ENCODE data around the gene LRCH4.

LRCH4 gene

DNA sequence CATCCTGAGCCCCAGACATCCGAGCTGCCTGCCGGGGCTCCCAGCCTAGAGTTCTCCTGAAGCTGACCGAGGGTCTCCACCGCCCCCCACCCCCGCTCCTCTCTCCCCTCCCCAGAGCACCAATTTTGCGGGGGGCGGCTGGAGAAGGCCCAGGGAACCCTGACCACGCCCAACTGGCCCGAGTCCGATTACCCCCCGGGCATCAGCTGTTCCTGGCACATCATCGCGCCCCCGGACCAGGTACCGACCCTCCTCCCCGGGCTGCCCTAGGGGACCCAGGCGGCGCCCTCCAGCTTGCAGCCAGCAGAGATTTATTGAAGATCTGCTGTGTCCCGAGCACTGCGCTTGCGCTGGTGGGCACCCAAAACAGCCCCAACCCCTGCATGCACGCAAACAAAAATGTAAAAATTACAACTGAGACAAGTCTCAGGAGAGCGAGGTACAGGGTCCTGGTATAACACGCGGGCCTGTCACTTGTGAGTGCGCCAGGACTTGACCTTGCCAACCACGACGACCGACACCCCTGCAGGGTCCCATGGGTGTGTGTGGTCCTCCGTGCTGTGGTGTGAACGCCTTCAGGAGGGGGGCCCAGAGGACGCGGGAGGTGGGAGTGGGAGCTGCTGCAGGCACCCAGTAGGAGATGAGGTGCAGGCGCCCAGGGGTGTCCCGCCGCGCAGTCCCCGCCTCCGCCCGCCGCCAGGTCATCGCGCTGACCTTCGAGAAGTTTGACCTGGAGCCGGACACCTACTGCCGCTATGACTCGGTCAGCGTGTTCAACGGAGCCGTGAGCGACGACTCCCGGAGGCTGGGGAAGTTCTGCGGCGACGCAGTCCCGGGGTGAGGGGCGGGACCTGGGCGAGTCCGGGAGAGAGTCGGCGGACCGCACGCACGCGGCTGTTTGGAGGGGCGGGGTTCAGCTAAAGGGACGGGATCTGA, 19.3 kb upstream of the LRCH4 start:
- DNase-seq (ENCODE audit: low read depth) = no peak

DNA sequence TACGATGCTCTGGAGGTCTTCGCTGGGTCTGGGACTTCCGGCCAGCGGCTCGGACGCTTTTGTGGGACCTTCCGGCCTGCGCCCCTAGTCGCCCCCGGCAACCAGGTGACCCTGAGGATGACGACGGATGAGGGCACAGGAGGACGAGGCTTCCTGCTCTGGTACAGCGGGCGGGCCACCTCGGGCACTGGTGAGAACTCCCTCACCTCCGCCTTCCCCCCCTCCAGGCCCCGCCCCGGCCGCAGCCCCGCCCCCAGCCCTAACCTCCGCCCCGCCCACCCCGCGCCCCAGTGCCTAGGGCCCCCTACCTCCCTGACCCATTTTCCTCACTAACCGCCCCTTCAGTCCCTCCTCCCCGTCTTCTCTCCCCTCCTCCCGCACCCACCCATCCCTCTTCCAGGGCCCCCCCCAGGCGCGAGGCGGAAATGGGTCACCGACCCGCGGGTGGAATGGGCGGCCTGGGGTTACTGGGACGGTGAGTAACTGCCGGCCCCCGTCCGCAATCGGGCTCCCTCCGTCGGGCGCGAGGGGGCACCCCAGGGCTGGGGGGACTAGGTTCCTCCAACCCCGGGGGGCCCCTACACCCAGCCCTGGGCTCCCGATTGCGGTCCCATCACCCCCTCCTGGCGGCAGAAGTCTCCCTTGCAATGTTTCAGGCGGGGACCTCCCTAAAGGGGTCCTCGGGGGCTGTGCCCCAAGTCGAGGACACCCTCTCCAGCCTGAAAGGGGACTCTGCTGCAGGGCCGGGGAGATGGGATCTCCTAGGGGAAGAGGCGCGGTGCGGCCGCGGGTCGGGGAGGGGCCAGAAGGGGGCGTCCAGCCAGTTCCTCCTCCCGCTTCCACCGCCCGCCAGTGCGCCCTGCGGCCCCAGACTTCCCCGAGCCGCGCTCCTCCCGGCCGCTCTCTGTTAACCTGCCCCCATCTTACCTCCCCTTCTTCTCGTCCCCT, 18.4 kb upstream of the LRCH4 start:
- DNase-seq (ENCODE audit: low read depth) = peak; percentile 63

DNA sequence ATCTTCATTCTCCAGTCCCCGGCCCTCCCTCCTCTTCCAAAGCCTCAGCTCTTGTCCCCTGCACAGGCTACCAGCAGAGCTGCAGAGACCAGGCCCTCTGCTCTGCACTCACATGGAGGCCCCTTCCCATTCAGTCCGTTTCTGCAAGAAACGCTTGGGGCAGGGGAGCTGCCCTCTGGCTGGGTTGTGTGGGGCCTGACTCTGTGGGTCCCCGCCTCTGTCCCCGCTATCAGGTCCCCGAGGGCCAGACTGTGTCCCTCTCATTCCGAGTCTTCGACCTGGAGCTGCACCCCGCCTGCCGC, 17.7 kb upstream of the LRCH4 start:
- no peak for DNase-seq (ENCODE audit: low read depth)

DNA sequence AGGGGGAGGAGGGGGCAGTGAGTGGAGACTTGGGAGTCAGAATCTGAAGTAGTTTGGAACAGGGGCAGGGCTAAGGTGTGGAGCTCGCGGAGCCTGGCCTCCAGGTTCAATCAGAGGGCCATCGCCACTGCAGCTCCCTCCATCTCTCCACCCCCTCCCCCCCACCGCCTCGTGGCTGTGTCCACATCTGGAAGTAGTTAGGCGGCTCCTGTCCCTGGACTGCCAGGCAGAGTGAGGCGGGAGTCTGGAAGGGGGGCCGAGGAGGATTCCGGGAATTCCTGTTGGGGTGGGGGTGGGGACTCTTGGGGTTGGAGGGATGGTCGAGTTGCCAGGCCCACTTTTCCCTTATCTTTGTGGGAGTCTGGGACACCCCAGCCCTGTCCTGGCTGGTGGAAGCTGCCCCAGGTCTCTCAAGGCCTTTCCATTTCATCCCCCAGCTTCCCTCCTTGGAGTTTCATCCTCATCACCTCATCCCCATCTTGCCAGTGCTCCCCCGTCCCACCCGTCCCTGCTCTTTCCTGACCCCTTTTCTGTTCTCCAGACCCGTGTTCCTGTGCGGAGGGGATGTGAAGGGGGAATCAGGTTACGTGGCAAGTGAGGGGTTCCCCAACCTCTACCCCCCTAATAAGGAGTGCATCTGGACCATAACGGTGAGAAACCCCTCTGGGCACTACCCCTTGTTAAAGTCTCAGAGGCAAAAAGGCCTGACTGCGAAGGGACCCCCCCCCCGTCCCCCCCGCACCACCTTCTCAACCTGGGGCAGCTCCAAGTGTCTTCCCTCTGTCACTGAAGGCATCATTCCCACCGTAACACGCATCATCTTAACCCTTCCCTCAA, 17.2 kb upstream of the LRCH4 start:
- no peak for DNase-seq (ENCODE audit: low read depth)

DNA sequence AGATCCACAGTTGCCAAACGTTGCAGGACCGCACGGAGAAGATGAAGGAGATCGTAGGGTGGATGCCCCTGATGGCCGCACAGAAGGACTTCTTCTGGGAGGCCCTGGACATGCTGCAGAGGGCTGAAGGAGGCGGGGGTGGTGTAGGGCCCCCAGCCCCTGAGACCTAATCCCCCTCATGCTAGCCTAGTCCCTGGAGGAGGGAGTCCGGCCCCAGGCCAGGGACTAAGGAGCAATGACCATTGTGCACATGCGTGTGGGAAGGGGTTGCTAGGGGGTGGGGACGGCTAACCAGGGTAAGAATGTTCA, 14.8 kb upstream of the LRCH4 start:
- DNase-seq (ENCODE audit: low read depth) = no peak

DNA sequence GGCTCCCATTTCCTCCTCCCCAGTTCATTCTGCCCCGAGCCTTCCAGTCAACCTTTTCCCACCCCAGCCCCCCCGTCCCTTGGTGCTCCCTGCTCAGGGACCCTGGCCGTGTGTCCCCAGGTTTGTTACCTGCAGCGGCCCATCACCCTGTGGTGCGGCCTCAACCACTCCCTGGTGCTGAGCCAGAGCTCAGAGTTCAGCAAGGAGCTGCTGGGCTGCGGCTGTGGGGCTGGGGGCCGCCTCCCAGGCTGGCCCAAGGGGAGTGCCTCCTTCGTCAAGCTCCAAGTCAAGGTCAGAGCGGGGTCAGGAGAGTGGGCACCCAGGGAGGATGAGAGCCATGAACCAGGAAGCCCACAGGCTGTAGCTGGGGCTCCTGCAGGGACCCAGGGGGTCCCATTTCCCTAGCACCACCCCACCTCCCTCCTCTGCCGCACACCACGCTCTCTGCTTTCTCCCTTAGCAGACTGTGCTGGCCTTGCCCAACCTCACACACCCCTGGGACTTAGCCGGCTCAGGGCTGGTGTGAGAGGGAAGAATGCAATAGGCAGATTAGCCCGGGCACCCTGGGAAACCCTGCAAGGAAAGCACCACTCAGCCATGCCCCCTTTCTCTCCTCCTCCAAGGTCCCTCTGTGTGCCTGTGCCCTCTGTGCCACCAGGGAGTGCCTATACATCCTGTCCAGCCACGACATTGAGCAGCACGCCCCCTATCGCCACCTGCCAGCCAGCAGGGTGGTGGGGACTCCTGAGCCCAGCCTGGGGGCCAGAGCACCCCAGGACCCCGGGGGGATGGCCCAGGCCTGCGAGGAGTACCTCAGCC, 14.2 kb upstream of the LRCH4 start:
- no peak for DNase-seq (ENCODE audit: low read depth)

DNA sequence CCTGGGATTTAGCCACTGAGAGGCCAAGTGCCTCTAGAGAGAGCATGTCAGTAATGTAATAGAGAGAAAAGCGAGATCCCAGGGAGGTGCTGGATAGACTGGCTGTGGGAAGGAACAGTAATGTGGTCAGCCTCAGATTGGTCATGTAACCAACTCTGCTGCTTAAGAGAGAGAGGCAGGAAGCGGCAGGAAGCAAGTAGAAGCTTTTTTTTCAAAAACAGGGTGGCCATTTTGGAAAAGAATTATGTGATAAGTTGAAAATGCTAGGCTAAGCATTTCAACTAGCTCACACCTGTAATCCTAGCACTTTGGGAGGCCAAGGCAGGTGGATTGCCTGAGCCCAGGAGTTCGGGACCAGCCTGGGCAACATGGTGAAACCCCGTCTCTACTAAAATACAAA, 12.5 kb upstream of the LRCH4 start:
- DNase-seq (ENCODE audit: low read depth) = no peak

DNA sequence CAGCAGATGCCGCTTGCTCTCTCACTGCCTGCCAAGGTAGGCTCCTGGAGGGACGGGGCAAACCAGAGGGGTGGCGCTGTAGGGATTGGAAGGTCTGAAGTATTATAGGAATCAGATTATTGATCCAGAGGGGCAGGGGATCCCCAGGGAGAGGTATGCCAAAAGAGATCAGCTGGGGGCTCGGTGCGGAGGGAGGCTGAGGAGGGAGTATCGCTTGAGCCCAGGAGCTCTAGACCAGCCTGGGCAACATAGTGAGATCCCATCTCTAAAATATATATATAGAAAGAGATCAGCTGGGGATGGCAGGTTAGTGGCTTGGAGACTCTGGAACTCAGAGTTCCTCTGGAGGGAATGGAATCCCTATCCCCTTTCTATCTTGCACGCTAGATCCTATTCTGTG, 9.3 kb upstream of the LRCH4 start:
- DNase-seq (ENCODE audit: low read depth) = no peak

DNA sequence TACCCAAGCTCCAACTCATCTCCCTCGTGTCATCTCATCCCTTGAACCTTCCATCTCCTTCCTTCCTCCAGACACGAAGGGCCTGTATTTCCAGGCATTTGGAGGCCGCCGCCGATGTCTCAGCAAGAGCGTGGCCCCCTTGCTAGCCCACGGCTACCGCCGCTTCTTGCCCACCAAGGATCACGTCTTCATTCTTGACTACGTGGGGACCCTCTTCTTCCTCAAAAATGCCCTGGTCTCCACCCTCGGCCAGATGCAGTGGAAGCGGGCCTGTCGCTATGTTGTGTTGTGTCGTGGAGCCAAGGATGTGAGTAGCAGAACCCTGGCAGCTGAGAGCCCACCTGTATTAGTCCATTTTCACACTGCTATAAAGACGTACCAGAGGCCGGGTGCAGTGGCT, 5.7 kb upstream of the LRCH4 start:
- DNase-seq (ENCODE audit: low read depth) = no peak

DNA sequence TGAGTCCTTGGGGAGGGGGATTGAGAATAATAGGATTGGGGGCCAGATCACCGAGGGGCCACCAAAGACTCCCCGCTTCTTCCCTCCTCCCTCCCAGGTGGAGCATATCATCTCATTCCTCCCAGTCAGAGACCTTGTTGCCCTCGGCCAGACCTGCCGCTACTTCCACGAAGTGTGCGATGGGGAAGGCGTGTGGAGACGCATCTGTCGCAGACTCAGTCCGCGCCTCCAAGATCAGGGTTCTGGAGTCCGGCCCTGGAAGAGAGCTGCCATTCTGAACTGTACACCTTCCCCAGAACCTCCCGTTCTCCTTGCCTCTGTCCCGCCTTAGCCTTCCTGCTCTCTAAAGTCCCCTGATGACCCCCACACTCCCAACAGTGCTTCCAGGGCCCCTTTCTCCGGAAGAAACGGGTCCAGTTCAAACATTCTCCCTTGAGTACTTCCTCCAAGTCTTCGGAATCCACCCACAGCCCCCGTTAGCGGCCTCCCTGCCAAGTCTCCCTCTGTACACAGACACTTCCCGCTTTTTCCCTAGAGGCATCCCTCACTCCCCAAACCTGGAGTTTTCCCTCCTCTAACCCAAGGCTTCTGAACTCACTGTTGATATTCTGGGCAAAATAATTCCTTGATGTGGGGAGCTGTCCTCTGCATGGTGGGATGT, 4.3 kb upstream of the LRCH4 start:
- no peak for DNase-seq (ENCODE audit: low read depth)

DNA sequence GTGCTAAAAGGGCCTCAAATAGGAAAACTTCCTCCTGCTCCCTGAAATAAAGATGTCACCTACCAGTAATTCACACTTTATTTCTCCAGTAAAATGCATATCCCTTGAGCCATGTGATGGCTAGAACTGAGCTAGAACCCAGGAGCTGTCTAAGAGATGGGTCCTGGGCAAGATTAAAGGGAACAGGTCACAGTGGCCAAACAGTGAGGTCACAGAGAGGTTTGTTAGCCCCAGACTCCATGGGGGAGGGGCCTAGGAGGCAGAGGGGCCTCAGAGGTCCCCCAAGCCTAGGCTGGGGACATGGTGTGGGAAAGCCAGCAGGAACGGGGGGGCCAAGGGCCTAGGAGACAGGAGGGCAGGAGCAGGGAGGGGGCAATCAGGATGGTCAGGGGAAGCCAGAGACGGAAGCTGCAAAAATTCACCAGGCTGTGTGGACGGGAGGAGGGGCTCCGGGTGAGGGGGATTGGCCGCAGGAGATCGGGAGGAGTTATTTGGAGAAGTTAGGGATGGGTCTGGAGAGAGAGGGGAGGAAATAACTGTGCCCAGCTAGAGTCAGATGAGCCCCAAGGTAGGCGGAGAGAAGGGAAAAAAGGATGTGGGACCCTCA, 3.5 kb upstream of the LRCH4 start:
- no peak for DNase-seq (ENCODE audit: low read depth)

DNA sequence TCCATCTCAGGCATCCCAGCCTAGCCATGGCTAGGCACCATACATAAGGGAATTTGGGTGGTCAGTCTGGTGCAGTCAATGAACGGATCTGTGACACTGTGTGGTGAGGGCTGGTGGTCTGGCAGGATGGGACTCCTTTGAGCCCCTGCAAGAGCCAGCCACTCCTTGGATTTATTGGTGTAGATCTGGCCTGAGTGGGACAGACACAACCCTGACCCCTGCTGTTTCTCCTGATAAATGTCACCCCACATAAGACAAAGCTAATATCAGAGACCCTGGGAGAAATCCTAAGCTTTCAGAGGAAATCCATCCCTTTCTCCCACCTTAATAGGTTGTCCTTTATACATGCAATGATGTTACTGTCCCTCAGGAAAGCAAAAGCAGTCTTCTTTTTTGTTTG, 2.5 kb upstream of the LRCH4 start:
- no peak for DNase-seq (ENCODE audit: low read depth)

DNA sequence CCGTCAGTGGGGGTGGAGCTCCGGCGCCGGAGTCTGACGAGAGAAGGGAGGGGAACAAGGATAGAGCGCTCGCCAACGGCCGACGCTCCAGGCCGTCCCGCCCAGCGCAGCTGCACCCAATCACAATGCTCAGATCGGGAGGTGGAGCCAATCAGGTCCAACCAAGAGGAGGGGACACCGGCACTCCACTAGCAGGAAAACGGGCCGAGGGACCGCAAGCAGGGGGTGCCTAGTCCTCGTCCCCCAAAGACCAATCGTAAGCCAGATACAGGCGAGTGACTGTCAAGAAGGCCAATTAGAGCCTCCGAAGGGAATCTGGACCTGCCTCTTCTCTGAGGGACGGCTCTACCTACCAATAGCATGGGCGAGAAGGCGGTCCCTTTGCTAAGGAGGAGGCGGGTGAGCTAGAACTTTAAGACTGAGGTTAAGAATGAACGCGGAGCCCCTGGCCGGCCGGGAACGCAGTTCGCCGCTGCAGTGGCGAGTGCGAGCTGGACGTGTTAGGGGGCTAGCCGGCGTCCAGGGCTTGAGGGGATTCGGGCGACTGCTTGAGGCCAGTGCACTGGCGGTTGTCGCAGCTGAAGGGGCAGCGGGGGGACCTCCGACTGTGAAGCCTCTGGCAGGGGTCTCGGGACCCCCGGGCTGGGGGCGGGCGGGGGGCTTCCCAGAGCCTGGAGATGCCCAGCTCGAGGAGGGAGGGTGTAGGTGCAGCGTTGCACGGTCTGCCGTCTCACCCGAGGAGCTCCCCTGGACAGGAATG, 517 bp upstream of the LRCH4 start, which contains the start of gene FBXO24:
TSS of gene FBXO24 (plus strand) at position 63 of the 760 bp plus-strand sequence. CDS start at position 361, 298 bp downstream.
- peak; percentile 98 for DNase-seq (ENCODE audit: low read depth)

DNA sequence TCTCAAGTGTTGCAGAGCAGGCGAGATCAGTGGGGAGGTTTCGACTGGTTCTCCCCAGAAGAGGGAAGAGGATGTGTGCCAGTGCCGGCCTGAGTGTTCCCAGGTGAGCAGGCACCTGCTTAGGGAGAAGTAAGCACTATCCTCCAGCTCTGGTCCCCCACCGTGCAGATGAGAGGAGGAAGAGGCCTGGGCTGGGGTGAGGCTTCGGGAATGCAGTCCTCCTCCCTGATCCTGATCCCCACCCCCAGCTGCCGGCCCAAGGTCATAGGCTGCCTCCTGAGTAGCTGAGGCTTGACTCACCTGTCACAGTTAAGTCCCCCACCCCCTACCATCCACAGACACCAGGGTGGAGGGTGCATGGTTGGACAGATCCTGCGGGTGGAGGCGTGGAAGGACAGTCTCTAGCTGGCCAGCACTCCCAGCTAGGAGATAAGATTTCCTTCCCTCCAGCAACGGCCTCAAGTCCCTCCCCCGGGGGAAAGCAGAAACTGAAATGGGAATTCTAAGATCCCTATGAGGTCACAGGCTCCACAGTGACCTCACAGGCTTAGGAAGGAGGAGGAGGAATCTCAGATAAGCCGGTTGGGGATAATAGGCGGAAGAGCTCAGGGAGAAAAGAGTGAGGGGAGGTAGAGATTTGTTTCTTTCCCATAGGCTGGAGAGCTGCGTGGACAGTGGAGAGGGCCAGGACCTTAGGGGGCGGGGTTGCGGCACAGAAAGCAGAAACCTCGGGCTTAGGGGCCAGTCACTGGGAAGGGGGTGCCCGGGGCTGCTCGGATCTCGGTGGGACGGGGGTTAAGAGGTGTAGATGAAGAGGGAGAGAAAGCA, 1.0 kb downstream of the LRCH4 start:
- no peak for DNase-seq (ENCODE audit: low read depth)

DNA sequence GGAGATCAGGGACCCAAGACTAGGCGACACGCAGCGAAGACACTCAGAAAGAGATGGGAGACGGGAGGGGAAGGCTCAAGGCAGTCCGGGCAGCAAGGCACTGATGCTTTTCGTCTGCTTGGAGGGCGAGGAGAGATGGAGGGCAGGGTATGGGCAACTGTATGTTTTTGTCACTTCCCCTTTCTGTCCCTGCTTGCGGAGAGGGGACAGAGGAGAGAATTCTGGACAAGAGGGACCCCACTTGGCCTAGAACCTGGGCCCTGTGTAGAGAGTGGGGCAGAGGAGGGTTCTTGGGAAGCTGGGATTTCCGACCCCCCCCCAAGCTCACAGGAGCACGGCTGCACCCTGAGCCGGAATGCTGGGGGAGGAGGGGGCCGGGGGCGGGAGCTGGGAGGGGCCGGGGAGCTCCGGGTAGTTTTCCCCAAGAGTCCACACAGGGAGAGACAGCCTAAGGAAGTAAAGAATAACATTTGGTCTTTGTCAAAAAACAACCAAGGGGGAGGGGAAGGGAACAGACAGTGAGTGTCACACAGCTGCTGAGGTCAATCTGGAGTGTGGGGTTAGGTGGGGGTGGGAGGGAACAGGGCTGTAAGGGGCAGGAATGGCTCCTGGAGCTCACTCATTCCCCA, 1.8 kb downstream of the LRCH4 start:
- DNase-seq (ENCODE audit: low read depth) = no peak

DNA sequence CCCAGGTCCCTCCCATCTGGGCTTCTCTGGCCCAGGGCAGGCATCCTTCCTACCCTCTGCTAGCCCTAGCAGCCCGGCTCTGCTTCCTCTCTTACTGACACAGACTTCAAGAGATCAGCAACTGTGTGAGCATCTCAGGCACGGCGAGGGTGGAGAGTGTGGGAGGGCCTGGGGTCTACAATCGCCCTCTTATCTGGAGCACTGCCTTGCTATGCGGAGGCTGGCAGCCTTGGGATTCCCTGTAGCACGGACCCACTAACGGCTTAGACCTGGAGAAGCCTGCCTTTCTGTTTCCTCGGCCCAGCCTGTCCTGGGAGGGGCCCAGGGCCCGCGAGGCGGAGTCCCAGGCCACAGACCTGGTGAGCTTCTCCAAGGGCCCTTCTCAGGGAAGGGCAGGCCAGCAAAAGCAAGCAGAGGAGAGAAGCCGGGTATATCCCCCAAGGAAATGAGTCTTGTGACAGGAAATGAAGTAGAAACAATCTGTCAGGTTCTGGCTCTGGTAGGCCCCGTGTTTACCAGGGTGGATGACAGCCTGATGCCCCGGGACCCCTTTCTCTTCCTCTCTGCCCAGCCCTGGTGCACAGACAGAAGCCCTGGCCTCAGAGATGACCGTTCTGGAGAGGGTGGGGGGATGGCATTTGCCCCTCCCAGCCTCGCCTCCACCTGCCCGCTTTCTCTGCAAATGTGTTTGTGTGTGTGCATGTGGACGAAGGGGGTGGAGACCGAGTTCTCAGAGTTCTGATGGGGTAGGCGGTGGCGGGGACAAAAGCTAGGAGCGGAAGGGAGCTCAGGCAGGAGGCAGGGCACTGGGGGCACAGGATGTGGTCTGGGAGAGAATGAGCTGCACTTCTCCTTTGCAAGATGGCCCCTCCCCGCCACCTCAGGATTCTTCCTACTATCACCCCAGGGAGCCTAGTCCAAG, 2.5 kb downstream of the LRCH4 start:
- DNase-seq (ENCODE audit: low read depth) = peak; percentile 40

DNA sequence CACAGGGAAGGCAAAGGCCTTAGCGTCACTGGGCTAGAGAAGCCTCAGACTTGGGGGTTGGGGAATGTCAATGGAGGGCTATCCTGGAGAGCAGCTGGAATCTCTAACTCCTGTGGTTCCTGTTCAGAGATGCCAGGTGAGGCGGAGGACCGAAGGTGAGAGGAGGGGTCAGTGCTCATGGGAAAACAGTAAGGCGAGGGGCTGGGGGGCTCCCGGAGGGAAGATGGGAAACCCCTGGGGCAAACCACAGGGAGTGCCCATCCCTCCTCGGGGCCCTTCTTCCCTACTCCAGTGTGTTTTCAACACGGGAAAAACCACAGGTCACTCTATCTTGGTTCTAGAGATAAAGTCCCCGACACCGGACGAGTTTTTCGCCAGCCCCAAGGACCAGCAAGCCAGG, 3.3 kb downstream of the LRCH4 start:
- no peak for DNase-seq (ENCODE audit: low read depth)
